PC-3 (cell line): Measurements from ENCODE around the gene SLC8A2. TPM values are rescaled to one million over a fixed set of nuclear protein-coding genes. Genes with fewer than 3 reads are reported as not detected.

ENCODE experiments used
- ATAC-seq: fragments of 200-7000 bp; cut with Tn5 transposase; 2 replicates; pipeline ENCODE4 v1.9.1; 2020; ENCODE audit warnings: mild to moderate bottlenecking, moderate library complexity
- BruUV-seq: library from RNA; stranded (reverse); fragments of 400-500 nt; replicated peaks from 2 replicates; lab custom pipeline; 2021; lab: Mats Ljungman, UMichigan
- CTCF ChIA-PET: fragments of 300-600 bp; sonication (Branson Sonifier 250); formaldehyde crosslinking; loops from one replicate; lab custom pipeline; 2022; ENCODE audit warnings: antibody characterized with exemption; lab: Charles Lee
- POLR2A ChIA-PET: fragments of 300-600 bp; sonication (Branson Sonifier 250); formaldehyde crosslinking; loops from one replicate; lab custom pipeline; 2022; ENCODE audit warnings: antibody characterized with exemption; ENCODE audit not compliant: unreplicated experiment; lab: Charles Lee
- DNase-seq: peaks from one replicate; pipeline ENCODE4 v3.0.0-alpha.2; 2015
- H2AFZ ChIP-seq: fragments of 300-600 bp; sonication (generic); 2 replicates; pipeline ENCODE4 v1.6.0; 2016; ENCODE audit warnings: antibody characterized with exemption, low read length
- H3F3A ChIP-seq: fragments of 300-600 bp; sonication (generic); one replicate; pipeline ENCODE4 v1.6.0; 2017; ENCODE audit warnings: antibody characterized with exemption, low read length, control low read depth, mild to moderate bottlenecking; ENCODE audit not compliant: unreplicated experiment
- H3K27ac ChIP-seq: fragments of 300-600 bp; sonication (generic); 2 replicates; pipeline ENCODE4 v1.5.1; 2016; ENCODE audit warnings: mild to moderate bottlenecking, low read length
- H3K27me3 ChIP-seq: fragments of 300-600 bp; sonication (generic); 2 replicates; pipeline ENCODE4 v1.6.1; 2016; ENCODE audit warnings: low read length, mixed read lengths
- H3K36me3 ChIP-seq: fragments of 300-600 bp; sonication (generic); 2 replicates; pipeline ENCODE4 v1.6.1; 2016; ENCODE audit warnings: low read depth, mixed run types, low read length, mixed read lengths
- H3K4me1 ChIP-seq: fragments of 300-600 bp; sonication (generic); 2 replicates; pipeline ENCODE4 v1.5.1; 2016; ENCODE audit warnings: low read length; ENCODE audit not compliant: insufficient read depth
- H3K4me2 ChIP-seq: fragments of 300-600 bp; sonication (generic); 2 replicates; pipeline ENCODE4 v1.6.0; 2016; ENCODE audit warnings: low read length
- H3K4me3 ChIP-seq: fragments of 300-600 bp; sonication (generic); 2 replicates; pipeline ENCODE4 v1.5.1; 2016; ENCODE audit warnings: mild to moderate bottlenecking, low read length, mixed read lengths
- H3K79me2 ChIP-seq: fragments of 300-600 bp; sonication (generic); 2 replicates; pipeline ENCODE4 v1.6.1; 2017; ENCODE audit warnings: low read length, mixed read lengths
- H3K9ac ChIP-seq: fragments of 300-600 bp; sonication (generic); 2 replicates; pipeline ENCODE4 v1.6.0; 2016; ENCODE audit warnings: mild to moderate bottlenecking, low read length
- H3K9me2 ChIP-seq: fragments of 300-600 bp; sonication (generic); replicated peaks from 2 replicates; pipeline ENCODE4 v1.6.1; 2016; ENCODE audit warnings: mixed run types, low read length, mixed read lengths
- H3K9me3 ChIP-seq: fragments of 300-600 bp; sonication (generic); 2 replicates; pipeline ENCODE4 v1.6.1; 2016; ENCODE audit warnings: low read length, mixed read lengths
- H4K20me1 ChIP-seq: fragments of 300-600 bp; sonication (generic); 2 replicates; pipeline ENCODE4 v1.6.1; 2016; ENCODE audit warnings: low read length, mixed read lengths
- CTCF ChIP-seq: fragments of 300-600 bp; sonication (generic); conservative IDR thresholded peaks from 2 replicates; pipeline ENCODE4 v1.5.1; 2017; ENCODE audit warnings: antibody characterized with exemption, low read depth, mild to moderate bottlenecking, low read length
- EZH2 ChIP-seq: fragments of 300-600 bp; sonication (generic); IDR thresholded peaks from one replicate; pipeline ENCODE4 v1.6.1; 2017; ENCODE audit warnings: antibody characterized with exemption, mild to moderate bottlenecking, low read length; ENCODE audit not compliant: unreplicated experiment
- EZH2phosphoT487 ChIP-seq: fragments of 300-600 bp; sonication (generic); IDR thresholded peaks from 2 replicates; pipeline ENCODE4 v1.6.1; 2018; ENCODE audit warnings: mild to moderate bottlenecking, antibody characterized with exemption, low read length, borderline replicate concordance
- intact Hi-C: fragments of 100-400 bp; cut with micrococcal nuclease; formaldehyde crosslinking; loops from 2 replicates; pipeline ENCODE4 v1.9.0; 2023
- total RNA-seq: library from RNA; depleted of rRNA; stranded (reverse); fragments of >200 nt; gene quantifications from 2 replicates; pipeline ENCODE4 v1.2.3, GENCODE V29; 2014

SLC8A2 gene
- total RNA-seq, 1 experiment from 2014 or later: 0.33 TPM

DNA sequence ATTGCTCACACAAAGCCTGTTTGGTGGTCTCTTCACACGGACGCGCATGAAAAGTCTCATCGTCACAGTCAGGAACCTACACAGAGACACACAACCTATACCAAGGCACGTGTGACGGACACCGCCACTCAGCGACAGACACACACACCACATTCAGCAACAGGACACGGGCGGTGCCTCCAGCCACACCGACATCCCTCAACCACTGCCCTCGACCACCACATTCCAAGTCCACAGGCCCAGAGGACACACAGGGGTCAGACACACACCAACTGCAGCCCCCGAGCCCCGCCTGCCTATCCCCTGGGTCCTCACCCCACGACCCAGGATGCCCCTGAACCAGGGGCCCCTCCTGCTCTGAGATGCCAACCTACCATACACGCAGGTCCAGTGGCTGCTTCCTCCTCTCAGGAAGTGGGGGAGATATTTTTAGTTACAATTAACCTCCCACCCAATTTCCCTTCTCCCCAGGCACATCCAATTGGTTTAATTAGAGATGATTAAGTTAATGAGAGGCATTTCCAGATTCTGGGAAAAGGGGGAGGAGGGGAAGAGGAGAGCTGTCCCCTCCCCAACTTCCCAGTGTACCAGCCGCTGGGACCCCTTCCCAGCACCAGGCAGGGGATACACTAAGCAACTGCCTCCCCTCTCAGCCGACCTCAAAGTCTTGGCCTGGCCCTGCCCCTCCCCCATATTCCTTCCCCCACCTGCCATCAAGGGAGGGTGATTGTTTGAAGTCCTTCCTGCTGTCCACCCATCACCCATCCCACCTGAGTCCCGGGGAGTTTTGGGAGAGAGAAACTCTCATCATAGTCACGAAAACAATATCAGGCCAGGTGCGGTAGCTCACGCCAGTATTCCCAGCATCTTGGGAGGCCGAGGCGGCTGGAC, 72.7 kb downstream of the SLC8A2 start:
- H3K4me1 ChIP-seq: no peaks in the 10 kb centered on the region
- no peaks in the 10 kb centered on the region for H3K79me2 ChIP-seq
- ChIA-PET CTCF (no interaction called here), POLR2A (no interaction called here)
- H3K9ac ChIP-seq: no peak overlapping the region
- no peaks in the 10 kb centered on the region for H4K20me1 ChIP-seq
- intact Hi-C loops: no loop called here
- no peaks in the 10 kb centered on the region for H3K36me3 ChIP-seq
- no peaks in the 10 kb centered on the region for H3F3A ChIP-seq
- H3K4me2 ChIP-seq: no peak overlapping the region
- no peak overlapping the region for H3K27ac ChIP-seq
- DNase-seq (no peak), ATAC-seq (no peak)
- no peaks in the 10 kb centered on the region for H3K9me2 ChIP-seq
- H3K4me3 ChIP-seq: no peak overlapping the region
- no TSS peak for BruUV-seq
- H3K9me3 ChIP-seq: no peaks in the 10 kb centered on the region
- no peaks in the 10 kb centered on the region for H3K27me3 ChIP-seq
- TF ChIP-seq EZH2phosphoT487 (no peak), EZH2 (no peak), CTCF (no peak)
- H2AFZ ChIP-seq: no peak overlapping the region

GRCh38 chr19:47391510-47392223, 80.0 kb downstream of the SLC8A2 start:
- no peaks in the 10 kb centered on the region for H3K9me2 ChIP-seq
- ATAC-seq (peak; percentile 85), DNase-seq (peak; percentile 72)
- no peak overlapping the region for H3K9ac ChIP-seq
- H3K4me1 ChIP-seq: no peaks in the 10 kb centered on the region
- no peaks in the 10 kb centered on the region for H3F3A ChIP-seq
- peak; percentile 80 for TF ChIP-seq CTCF
- no peak for TF ChIP-seq EZH2phosphoT487
- intact Hi-C loops: loop anchor here (1.0 kb wide), 1 partner anchor 95 kb away; no protein-coding TSS in a partner anchor
- no peak overlapping the region for H3K27ac ChIP-seq
- ChIA-PET CTCF (interaction anchor here (0.5 to 0.7 kb wide), 2 partner anchors 22 to 142 kb away, joined by 3 to 7 read pairs; no protein-coding TSS in a partner anchor), POLR2A (no interaction called here)
- H3K4me2 ChIP-seq: no peak overlapping the region
- no TSS peak for BruUV-seq
- H3K27me3 ChIP-seq: no peaks in the 10 kb centered on the region
- H4K20me1 ChIP-seq: no peaks in the 10 kb centered on the region
- H3K79me2 ChIP-seq: no peaks in the 10 kb centered on the region
- no peaks in the 10 kb centered on the region for H3K36me3 ChIP-seq
- H3K4me3 ChIP-seq: no peak overlapping the region
- H2AFZ ChIP-seq: no peak overlapping the region
- no peaks in the 10 kb centered on the region for H3K9me3 ChIP-seq
